LNCAP (cell line): Measurements from ENCODE around the gene TIA1.

Source experiments
- TF ChIP-seq, protein P1 (sequence below): fragments of 450-650 bp; IDR thresholded peaks from 2 replicates; pipeline ENCODE4 v1.5.1; 2017; ENCODE audit warnings: mild to moderate bottlenecking

The TIA1 gene

DNA sequence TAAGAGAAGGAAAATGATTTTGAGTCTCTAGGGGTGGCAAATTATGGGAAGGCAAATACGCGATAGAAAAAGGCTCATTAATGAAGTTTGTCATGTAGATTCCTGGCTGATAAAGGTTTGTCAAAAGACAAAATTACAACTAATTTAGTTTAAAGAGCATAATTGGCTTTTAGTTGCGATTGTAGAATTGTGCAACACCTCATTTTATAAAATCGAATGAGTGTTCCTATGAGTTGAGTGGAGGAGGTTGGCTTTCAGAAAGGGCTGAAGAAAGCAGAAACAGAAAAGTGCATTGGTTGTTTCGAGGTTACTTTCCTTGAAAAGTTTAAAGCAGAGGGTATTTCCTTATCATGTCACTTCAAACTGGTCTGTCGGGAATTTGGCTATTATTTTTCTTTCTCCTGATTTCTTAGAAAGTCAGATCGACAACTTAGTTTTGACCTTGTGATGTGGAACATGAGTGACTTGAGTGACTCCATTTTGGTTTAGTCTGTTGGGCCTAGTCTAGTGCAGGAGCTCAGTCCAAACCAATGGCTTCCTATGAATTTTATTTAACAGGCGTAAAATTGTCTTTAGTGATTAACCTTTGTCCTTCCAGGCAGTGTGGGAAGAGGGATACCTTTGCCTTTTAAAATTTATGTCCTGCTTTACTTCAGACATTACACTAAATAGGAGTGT, 7.3 kb upstream of the TIA1 start:
- TF ChIP-seq, protein P1, sequence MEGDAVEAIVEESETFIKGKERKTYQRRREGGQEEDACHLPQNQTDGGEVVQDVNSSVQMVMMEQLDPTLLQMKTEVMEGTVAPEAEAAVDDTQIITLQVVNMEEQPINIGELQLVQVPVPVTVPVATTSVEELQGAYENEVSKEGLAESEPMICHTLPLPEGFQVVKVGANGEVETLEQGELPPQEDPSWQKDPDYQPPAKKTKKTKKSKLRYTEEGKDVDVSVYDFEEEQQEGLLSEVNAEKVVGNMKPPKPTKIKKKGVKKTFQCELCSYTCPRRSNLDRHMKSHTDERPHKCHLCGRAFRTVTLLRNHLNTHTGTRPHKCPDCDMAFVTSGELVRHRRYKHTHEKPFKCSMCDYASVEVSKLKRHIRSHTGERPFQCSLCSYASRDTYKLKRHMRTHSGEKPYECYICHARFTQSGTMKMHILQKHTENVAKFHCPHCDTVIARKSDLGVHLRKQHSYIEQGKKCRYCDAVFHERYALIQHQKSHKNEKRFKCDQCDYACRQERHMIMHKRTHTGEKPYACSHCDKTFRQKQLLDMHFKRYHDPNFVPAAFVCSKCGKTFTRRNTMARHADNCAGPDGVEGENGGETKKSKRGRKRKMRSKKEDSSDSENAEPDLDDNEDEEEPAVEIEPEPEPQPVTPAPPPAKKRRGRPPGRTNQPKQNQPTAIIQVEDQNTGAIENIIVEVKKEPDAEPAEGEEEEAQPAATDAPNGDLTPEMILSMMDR: no peak

DNA sequence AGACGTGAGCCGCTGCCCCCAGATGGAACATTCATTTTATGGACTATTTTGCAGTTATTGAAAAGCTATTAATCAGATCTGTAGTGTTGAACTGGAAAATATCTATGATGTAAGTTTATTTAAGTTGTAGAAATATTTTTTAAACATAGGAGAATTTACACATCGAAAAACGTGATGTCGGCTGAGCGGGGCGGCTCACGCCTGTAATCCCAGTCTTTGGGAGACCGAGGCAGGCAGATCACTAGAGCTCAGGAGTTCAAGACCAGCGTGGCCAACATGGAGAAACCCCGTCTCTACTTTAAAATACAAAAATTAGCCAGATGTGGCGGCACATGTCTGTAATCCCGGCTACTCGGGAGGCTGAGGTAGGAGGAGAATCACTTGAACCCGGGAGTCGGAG, 2.0 kb upstream of the TIA1 start:
- TF ChIP-seq, protein P1: no peak

DNA sequence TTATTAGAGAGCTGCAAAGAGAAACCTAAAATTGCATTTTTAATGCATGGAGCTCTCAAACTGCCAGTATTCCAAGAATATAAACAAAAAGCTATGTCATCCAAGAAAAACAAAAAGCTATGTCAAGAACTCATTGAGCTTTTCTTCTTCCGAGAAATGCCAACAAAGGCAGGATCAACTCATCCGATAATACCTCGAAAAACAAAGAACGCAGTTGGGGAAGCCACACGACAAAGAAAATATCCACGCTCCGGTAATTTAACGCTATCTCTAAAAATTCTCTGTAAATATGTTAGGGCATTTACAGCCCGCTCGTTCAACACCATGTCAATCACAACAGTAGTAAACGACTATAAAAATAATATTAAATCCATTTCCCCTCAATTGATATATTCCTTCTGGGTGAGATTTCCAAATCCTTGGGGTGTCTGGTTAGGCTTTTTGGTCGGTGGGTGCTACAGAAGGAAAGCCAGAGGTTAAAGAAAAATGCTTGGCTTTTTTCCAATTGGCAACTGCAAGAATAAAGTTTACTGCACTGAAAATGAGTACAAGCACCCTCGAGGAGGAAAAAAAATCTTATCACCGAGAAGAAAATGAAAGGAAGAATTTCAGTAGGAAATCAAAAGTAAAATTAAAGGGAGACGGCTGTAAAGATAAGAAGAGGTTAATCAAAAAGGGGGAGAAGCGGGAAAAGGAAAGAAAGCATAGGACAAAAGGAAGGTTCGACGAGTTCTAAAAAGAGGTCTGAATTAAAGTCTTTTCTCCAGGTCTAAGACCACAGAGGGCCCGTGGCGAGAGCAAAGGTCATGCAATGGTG, 856 bp downstream of the TIA1 start:
- TF ChIP-seq, protein P1: no peak

DNA sequence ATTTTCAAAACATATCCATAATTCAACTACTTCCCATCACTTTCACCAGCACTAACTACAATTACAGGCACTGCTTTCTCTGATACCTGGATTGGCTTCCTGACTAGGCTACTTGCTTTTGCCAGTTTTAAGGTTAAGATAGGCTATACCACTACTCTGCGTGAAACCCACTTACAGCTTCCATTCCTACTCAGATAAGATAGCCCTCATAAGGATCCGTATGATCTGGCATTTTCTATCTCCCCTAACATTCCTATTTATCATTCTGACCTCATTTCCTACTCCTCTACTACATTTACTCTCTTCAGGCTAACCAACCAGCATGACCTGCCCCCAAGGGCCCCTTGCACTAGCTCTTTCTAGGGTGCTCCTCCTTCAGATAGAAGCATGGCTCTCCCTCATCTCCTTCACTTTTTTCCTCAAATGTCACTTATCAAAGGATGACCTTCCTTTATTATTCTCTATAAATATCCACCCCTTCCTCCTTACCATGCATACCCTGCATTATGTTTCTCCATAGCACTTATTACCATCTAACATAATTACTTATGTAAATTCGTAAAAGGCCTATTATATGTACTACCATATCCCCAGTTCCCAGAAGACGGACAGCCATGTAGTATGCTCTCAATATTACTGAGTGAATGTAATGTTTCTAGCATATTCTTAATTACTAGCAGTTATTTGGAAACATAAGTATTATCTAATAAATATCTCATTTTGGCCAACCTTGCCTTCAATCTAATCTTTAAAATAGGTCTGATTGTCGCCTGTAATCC, 4.4 kb downstream of the TIA1 start:
- TF ChIP-seq, protein P1: no peak

DNA sequence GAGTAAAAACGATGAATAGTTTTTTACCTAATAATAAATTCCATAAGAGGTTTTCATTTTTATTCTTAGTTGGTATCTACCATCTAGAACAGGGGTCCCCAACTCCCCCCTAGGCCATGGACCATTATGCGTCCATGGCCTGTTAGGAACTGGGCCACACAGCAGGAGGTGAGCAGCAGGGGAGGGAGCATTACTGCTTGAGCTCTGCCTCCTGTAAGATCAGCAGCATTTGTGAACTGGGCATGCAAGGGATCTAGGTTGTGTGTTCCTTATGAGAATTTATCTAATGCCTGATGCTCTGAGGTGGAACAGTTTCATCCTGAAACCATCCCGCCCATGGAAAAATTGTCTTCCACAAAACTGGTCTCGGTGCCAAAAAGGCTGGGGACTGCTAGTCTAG, 5.9 kb downstream of the TIA1 start:
- TF ChIP-seq, protein P1: no peak

DNA sequence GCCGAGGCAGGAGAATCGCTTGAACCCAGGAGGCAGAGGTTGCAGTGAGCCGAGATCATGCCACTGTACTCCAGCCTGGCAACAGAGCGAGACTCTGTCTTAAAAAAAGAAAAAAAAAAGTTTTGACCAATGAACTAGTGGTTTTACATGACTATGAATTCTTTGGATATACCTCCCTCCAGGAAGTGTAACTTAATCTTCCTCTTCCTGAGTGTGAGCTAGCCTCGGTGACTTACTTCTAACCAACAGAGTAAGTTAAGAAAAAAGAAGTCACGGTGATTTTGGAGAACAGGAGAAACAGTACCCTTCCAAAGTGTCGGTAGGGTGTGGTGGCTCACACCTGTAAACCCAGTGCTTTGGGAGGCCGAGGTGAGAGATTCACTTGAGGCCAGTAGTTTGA, 7.1 kb downstream of the TIA1 start:
- TF ChIP-seq, protein P1: no peak

DNA sequence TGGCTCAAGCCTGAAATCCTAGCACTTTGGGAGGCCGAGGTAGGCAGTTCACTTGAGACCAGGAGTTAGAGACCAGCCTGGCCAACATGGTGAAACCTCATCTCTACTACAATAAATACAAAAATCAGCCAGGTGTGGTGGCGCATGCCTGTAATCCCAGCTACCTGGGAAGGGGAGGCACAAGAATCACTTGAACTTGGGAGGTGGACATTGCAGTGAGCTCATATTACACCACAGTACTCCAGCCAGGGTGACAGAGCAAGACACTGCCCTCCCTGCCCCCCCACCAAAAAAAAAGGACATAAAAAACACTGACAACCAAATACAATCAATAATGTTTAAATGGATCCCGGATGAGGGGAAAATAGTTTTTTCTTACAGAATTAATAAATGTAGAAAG, 7.8 kb downstream of the TIA1 start:
- TF ChIP-seq, protein P1: no peak
